WTC11 (cell line): ENCODE results near the gene LRMDA.

Source experiments
- NR3C1 ChIP-seq: sonication (generic); formaldehyde crosslinking; conservative IDR thresholded peaks from 2 replicates; pipeline ENCODE4 v1.8.1; 2023; ENCODE audit warnings: low read depth, mild to moderate bottlenecking, missing genetic modification reagents
- TEAD1 ChIP-seq: sonication (generic); formaldehyde crosslinking; IDR thresholded peaks from 2 replicates; pipeline ENCODE4 v1.8.0; 2022; ENCODE audit warnings: mild to moderate bottlenecking, missing genetic modification reagents
- TF ChIP-seq, protein P1 (sequence below): sonication (generic); formaldehyde crosslinking; IDR thresholded peaks from 2 replicates; pipeline ENCODE4 v1.8.0; 2022; ENCODE audit warnings: mild to moderate bottlenecking, missing genetic modification reagents
- TF ChIP-seq, protein P2 (sequence below): sonication (generic); formaldehyde crosslinking; IDR thresholded peaks from 2 replicates; pipeline ENCODE4 v1.8.1; 2022; ENCODE audit warnings: mild to moderate bottlenecking, missing genetic modification reagents, moderate library complexity, borderline replicate concordance
- TF ChIP-seq, protein P3 (sequence below): fragments of 200-600 bp; IDR thresholded peaks from 2 replicates; pipeline ENCODE4 v1.8.0; 2022; ENCODE audit warnings: antibody characterized with exemption

DNA sequence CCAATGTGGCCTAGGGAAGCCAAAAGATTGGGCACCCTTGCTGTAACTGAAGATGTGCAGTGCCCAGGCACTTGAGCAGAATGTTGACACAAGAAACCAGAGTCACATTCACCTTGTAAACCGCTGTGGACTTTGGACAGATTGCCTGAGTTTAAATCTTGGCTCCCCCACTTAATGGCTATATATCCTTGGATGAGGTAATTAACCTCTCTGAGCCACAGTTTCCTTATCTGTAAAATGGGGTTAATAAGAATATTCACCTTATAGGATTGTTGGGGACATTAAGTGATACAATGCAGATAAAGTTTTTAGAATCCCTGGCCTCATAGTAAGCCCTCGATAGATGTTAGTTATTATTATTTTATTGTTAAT, 331.0 kb downstream of the LRMDA start:
- TF ChIP-seq, protein P1, sequence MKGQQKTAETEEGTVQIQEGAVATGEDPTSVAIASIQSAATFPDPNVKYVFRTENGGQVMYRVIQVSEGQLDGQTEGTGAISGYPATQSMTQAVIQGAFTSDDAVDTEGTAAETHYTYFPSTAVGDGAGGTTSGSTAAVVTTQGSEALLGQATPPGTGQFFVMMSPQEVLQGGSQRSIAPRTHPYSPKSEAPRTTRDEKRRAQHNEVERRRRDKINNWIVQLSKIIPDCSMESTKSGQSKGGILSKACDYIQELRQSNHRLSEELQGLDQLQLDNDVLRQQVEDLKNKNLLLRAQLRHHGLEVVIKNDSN: no peak
- TF ChIP-seq NR3C1 (CRISPR knock-in tag): no peak
- TF ChIP-seq, protein P2, sequence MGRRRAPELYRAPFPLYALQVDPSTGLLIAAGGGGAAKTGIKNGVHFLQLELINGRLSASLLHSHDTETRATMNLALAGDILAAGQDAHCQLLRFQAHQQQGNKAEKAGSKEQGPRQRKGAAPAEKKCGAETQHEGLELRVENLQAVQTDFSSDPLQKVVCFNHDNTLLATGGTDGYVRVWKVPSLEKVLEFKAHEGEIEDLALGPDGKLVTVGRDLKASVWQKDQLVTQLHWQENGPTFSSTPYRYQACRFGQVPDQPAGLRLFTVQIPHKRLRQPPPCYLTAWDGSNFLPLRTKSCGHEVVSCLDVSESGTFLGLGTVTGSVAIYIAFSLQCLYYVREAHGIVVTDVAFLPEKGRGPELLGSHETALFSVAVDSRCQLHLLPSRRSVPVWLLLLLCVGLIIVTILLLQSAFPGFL: no peak
- no peak for TF ChIP-seq TEAD1 (CRISPR knock-in tag)
- TF ChIP-seq, protein P3, sequence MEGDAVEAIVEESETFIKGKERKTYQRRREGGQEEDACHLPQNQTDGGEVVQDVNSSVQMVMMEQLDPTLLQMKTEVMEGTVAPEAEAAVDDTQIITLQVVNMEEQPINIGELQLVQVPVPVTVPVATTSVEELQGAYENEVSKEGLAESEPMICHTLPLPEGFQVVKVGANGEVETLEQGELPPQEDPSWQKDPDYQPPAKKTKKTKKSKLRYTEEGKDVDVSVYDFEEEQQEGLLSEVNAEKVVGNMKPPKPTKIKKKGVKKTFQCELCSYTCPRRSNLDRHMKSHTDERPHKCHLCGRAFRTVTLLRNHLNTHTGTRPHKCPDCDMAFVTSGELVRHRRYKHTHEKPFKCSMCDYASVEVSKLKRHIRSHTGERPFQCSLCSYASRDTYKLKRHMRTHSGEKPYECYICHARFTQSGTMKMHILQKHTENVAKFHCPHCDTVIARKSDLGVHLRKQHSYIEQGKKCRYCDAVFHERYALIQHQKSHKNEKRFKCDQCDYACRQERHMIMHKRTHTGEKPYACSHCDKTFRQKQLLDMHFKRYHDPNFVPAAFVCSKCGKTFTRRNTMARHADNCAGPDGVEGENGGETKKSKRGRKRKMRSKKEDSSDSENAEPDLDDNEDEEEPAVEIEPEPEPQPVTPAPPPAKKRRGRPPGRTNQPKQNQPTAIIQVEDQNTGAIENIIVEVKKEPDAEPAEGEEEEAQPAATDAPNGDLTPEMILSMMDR: no peak
